HAP-1 (cell line): Measurements from ENCODE around the gene GYPC.

Source experiments
- DNase-seq, 2 experiments: peaks; one replicate each; pipeline ENCODE4 v3.0.0-alpha.2; 2016 to 2020; ENCODE audit warnings: low spot score in 2 of 2
- H3K27me3 ChIP-seq: fragments of 250-450 bp; sonication (Bioruptor Pico); 2 replicates; pipeline ENCODE4 v1.5.1; 2020; ENCODE audit warnings: low read depth, mild to moderate bottlenecking, moderate library complexity
- H3K36me3 ChIP-seq: fragments of 250-450 bp; sonication (Bioruptor Pico); replicated peaks from 2 replicates; pipeline ENCODE4 v1.5.1; 2020; ENCODE audit warnings: mild to moderate bottlenecking
- H3K4me1 ChIP-seq: fragments of 250-450 bp; sonication (Bioruptor Pico); 2 replicates; pipeline ENCODE4 v1.5.1; 2020; ENCODE audit warnings: mild to moderate bottlenecking
- H3K4me3 ChIP-seq: fragments of 250-450 bp; sonication (Bioruptor Pico); 2 replicates; pipeline ENCODE4 v1.5.1; 2020; ENCODE audit warnings: mild to moderate bottlenecking, moderate library complexity
- H3K9me3 ChIP-seq: fragments of 250-450 bp; sonication (Bioruptor Pico); 2 replicates; pipeline ENCODE4 v1.5.1; 2020; ENCODE audit warnings: mild to moderate bottlenecking, moderate library complexity
- in situ Hi-C: fragments of 300-500 bp; cut with MboI; formaldehyde crosslinking; loops from 3 replicates; pipeline ENCODE4 v1.14.3; 2020; ENCODE audit warnings: low sequenced_read_pairs, inconsistent platforms, mixed read lengths

Gene GYPC

GRCh38 chr2:126664639-126665038 lies 8.7 kb downstream of the GYPC start:
- in situ Hi-C loops = loop anchor here (5.0 kb wide), 1 partner anchor 33 kb away; no protein-coding TSS in a partner anchor

GRCh38 chr2:126665483-126665882 lies 9.5 kb downstream of the GYPC start:
- H3K4me1 ChIP-seq = no peaks in the 10 kb centered on the region

More at GRCh38 chr2:126664639-126665038, 8.7 kb downstream of the GYPC start:
- Histone ChIP-seq H3K4me3 (no peak overlapping the region), H3K9me3 (no peaks in the 10 kb centered on the region), H3K27me3 (no peaks in the 10 kb centered on the region), H3K36me3 (no peaks in the 10 kb centered on the region), H3K4me1 (no peaks in the 10 kb centered on the region)
- DNase-seq = no peak

GRCh38 chr2:126668254-126668653 lies 12.3 kb downstream of the GYPC start:
- in situ Hi-C loops = no loop called here
- H3K9me3 ChIP-seq = no peaks in the 10 kb centered on the region
- no peaks in the 10 kb centered on the region for H3K27me3 ChIP-seq
- no peak overlapping the region for H3K4me3 ChIP-seq
- no peak for DNase-seq
- no peaks in the 10 kb centered on the region for H3K36me3 ChIP-seq
- H3K4me1 ChIP-seq = no peaks in the 10 kb centered on the region

More at GRCh38 chr2:126665483-126665882, 9.5 kb downstream of the GYPC start:
- H3K9me3 ChIP-seq = no peaks in the 10 kb centered on the region
- no peak overlapping the region for H3K4me3 ChIP-seq
- H3K36me3 ChIP-seq = no peaks in the 10 kb centered on the region
- DNase-seq = no peak
- no peaks in the 10 kb centered on the region for H3K27me3 ChIP-seq
- in situ Hi-C loops = no loop called here

DNA sequence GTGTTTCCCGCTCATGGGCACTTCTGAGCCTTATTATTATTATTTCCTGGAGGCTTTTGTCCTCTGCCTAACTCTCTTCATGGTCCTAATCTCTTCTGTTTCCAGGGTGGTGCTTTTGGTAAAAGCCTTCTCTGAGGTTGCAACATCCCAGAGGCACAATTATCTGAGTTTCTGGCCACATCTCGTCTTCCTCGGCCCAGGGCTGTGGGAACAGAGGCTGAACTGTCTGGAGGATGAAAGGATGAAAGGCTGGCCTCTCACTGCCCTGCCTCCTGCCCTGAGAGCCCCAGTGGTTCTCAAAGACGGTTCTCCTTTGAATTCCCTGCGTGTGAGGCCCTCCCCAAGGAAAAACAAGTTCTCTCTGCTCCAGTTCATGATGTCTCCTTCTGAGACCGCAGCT lies 13.8 kb downstream of the GYPC start:
- in situ Hi-C loops = no loop called here
- Histone ChIP-seq H3K4me3 (no peak overlapping the region), H3K36me3 (no peaks in the 10 kb centered on the region)

DNA sequence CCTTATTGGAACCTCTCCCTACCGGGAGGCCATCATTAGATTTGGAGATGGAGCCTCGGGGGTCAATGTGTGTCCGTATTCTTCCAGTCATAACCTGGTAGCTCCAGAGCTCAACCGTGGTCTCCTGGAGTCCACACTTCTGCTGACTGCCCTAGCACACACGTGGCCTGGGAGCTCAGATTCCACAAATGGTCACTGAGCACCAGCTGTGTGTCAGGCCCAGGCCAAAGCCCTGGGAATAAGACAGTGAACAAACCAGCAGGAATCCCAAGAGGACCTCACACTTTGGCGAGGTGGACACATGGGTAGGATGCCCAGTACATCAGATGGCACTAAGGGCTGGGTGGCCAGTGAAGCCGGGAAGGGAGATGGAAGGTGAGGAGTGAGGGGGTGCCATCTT lies 15.5 kb downstream of the GYPC start:
- H3K4me1 ChIP-seq = no peaks in the 10 kb centered on the region
- in situ Hi-C loops = no loop called here
- no peaks in the 10 kb centered on the region for H3K27me3 ChIP-seq
- H3K36me3 ChIP-seq = no peaks in the 10 kb centered on the region
- no peak for DNase-seq
- no peak overlapping the region for H3K4me3 ChIP-seq
- peaks cover 4% of the 10 kb centered on the region; the same call in 1 of the 2 replicates for H3K9me3 ChIP-seq

More for the DNA sequence above, 13.8 kb downstream of the GYPC start:
- H3K4me1 ChIP-seq = no peaks in the 10 kb centered on the region
- H3K27me3 ChIP-seq = no peaks in the 10 kb centered on the region
- no peak for DNase-seq
- H3K9me3 ChIP-seq = peaks cover 3% of the 10 kb centered on the region; the same call in 1 of the 2 replicates

DNA sequence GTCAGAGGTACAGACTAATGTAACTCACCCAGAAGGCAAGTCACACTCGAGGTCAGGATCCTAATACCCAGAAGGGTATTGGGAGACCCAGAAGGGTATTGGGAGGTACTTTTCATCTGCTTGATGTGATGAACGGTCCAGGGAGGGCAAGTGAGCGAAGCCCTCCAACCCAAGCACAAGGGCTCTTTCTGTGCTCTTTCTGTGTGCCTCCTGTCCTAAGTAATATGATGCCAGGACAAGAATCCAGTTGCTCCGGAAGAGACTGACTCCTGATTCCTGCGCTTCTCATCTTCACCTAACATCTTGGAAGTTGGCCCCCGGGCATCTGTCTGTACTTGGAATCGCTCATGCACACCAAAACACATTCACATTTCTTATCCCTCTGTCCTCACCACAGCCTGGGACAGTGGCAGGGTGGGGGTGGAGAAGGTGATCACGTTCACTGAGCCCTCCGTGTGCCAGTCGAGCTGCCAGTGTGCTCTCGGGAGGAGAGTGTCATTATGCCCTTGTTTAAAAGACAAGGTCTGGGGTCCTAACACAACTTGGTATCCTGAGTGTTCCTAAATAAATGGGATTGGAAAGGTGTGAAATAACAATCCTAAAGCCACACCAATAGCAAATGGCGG lies 17.1 kb downstream of the GYPC start:
- Histone ChIP-seq H3K4me1 (no peaks in the 10 kb centered on the region), H3K4me3 (no peak overlapping the region), H3K36me3 (no peaks in the 10 kb centered on the region), H3K9me3 (peaks cover 4% of the 10 kb centered on the region; the same call in 1 of the 2 replicates), H3K27me3 (no peaks in the 10 kb centered on the region)
- DNase-seq = no peak
- in situ Hi-C loops = no loop called here

DNA sequence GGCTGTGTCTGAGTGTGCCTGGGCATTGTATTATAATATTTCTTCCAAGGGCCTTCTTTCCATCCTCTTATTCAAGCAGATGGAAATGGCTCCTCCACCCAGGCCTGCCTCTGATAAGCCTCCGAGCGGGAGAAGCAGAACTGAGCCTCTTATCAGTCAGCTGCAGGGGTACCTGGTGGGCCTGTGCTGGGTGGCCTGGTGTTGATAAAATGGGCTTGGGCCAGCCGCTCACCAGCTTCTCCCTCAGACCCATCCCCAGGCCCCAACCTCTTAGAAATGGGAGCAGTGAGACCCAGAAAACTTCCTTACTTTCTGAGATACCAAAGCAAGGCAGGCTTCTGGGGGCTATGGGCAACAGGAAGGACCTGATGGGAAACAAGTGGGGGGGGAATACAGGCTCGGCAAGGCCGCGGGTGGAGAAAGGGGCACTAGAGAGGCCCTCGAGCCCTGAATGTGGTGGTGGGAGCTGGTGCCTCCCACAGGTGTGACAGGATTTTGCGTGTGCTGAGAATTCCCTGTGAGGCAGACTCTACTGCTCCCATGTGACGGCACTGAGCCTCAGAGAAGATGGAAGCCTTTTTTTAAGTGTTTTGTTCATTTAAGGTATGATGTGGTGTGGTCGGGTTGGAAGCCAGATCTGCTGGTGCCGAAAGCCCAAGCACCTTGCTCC lies 18.3 kb downstream of the GYPC start:
- no peaks in the 10 kb centered on the region for H3K27me3 ChIP-seq
- no peaks in the 10 kb centered on the region for H3K4me1 ChIP-seq
- H3K4me3 ChIP-seq = no peak overlapping the region
- DNase-seq = no peak
- in situ Hi-C loops = no loop called here
- H3K36me3 ChIP-seq = no peaks in the 10 kb centered on the region
- H3K9me3 ChIP-seq = peaks cover 4% of the 10 kb centered on the region; the same call in 1 of the 2 replicates

DNA sequence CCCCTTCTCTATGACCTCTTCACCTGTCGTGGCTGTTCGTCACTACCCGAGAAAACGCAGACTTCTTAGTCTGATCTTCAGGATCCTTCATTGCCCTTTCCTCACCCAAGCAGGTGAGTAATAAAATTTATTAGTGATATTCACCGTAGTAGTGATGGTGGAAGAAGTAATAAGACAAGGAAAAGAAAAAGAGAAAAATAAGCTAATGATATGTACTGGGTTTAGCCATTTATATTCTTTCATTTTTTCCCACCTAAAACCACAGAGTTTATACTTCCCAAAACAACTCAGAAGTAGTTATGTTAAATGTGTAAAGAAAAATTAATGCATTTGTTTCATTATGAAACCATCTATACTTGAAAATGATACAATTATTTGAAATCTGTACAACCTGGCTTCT lies 19.7 kb downstream of the GYPC start:
- H3K27me3 ChIP-seq = no peaks in the 10 kb centered on the region
- in situ Hi-C loops = no loop called here
- peaks cover 4% of the 10 kb centered on the region; the same call in 1 of the 2 replicates for H3K9me3 ChIP-seq
- DNase-seq = no peak
- no peaks in the 10 kb centered on the region for H3K36me3 ChIP-seq
- H3K4me3 ChIP-seq = no peak overlapping the region
- no peaks in the 10 kb centered on the region for H3K4me1 ChIP-seq

DNA sequence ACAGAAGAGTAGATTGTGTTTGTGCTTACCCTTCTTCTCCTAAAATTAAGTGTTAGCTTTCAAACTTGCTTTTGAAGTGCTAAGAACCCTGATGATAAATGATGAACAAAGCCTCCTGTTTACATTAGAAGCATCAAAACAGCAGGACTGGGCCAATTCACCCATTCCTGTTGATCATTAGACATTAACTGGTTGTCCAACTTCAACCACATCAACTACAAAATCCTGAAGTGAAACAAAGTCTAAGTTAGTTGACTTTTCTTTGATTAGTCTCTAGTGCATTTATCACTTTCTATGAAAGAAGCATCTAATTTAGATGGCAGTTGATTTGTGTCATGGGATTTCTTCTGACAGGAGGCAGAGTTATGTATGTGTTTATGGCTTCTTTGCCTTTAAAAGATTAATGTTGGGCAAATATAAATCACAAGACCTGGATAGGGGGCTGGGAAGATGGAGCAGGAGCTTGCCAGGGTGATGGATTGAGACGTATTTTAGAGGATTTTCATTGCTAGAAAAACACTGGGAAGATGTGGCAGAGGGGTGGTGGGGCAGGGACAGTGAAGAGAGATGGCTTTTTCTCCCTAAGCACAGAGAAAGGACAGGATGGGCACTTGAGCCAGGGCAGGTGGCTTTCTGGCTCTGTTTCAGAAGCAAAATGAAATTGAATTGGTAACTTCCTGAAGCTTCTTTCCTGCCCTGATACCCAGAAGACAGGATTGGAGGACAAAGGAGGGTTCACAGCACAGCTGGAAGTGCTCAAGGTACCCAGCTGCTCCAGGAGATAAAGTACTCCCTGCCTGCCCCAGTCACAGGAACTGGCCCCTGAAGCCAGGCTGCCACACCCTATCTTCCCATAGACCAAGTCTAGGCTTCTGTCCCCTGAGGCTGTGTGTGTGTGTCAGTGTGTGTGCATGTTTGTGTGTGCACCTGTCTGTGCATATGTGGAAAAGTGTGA lies 20.5 kb downstream of the GYPC start:
- H3K4me3 ChIP-seq = no peak overlapping the region
- H3K27me3 ChIP-seq = no peaks in the 10 kb centered on the region
- peaks cover 4% of the 10 kb centered on the region; the same call in 1 of the 2 replicates for H3K9me3 ChIP-seq
- no peaks in the 10 kb centered on the region for H3K4me1 ChIP-seq
- no peak for DNase-seq
- no peaks in the 10 kb centered on the region for H3K36me3 ChIP-seq
- in situ Hi-C loops = no loop called here

- in situ Hi-C loops = no loop called here
- Histone ChIP-seq H3K27me3 (no peaks in the 10 kb centered on the region), H3K4me3 (no peak overlapping the region), H3K4me1 (no peaks in the 10 kb centered on the region), H3K9me3 (peaks cover 4% of the 10 kb centered on the region; the same call in 1 of the 2 replicates), H3K36me3 (no peaks in the 10 kb centered on the region)
- DNase-seq = no peak
Measured at GRCh38 chr2:126677176-126677538, 21.2 kb downstream of the GYPC start.

GRCh38 chr2:126678269-126679065 lies 22.5 kb downstream of the GYPC start:
- no peaks in the 10 kb centered on the region for H3K36me3 ChIP-seq
- in situ Hi-C loops = no loop called here
- H3K9me3 ChIP-seq = peaks cover 4% of the 10 kb centered on the region; the same call in 1 of the 2 replicates
- H3K27me3 ChIP-seq = no peaks in the 10 kb centered on the region
- H3K4me1 ChIP-seq = no peaks in the 10 kb centered on the region
- no peak overlapping the region for H3K4me3 ChIP-seq
- no peak for DNase-seq

GRCh38 chr2:126679094-126679713 lies 23.2 kb downstream of the GYPC start:
- no peaks in the 10 kb centered on the region for H3K36me3 ChIP-seq
- H3K9me3 ChIP-seq = peaks cover 4% of the 10 kb centered on the region; the same call in 1 of the 2 replicates
- in situ Hi-C loops = no loop called here
- no peaks in the 10 kb centered on the region for H3K4me1 ChIP-seq
- DNase-seq = no peak
- no peak overlapping the region for H3K4me3 ChIP-seq
- no peaks in the 10 kb centered on the region for H3K27me3 ChIP-seq

DNA sequence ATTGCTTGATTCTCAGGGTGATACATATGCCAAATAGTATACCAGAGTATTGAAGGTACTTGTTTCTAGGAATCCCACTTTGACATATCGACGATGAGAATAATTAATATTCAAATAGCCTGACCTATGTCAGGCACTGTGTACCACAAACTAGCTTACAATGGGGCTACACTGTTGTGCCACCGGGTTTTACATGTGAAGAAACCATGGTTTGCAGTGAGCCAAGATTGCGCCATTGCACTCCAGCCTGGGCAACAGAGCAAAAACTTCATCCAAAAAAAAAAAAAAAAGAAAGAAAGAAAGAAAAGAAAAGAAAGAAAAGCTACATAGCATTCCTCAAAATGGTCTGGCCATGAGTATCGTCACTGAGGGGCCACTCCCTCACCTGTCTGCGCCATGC lies 25.5 kb downstream of the GYPC start:
- Histone ChIP-seq H3K27me3 (no peaks in the 10 kb centered on the region), H3K36me3 (no peaks in the 10 kb centered on the region), H3K9me3 (no peaks in the 10 kb centered on the region), H3K4me1 (no peaks in the 10 kb centered on the region), H3K4me3 (no peak overlapping the region)
- DNase-seq = no peak
- in situ Hi-C loops = no loop called here
